Prostate gland (tissue), 2 donors: Measurements from ENCODE around the gene PHKA1.

Source experiments
- CTCF ChIP-seq, 4 experiments: fragments of 200-600 bp in 2 of 4; fragments of 450-650 bp in 2 of 4; sonication (generic) in 2 of 4; IDR thresholded peaks; 1 replicate in 3 of 4; 2 replicates in 1 of 4; pipeline ENCODE4 v1.5.1; 2016 to 2019; ENCODE audit warnings: antibody characterized with exemption in 4 of 4, mild to moderate bottlenecking in 2 of 4, moderate library complexity in 2 of 4
- POLR2A ChIP-seq: fragments of 450-650 bp; IDR thresholded peaks from one replicate; pipeline ENCODE4 v1.6.1; 2016; ENCODE audit warnings: antibody characterized with exemption, mild to moderate bottlenecking

GRCh38 chrX:72662020-72662747 is 51.9 kb downstream of the PHKA1 start:
- TF ChIP-seq CTCF (IDR thresholded peaks at IDR 0.05) (no peak), POLR2A (no peak)
